GM12878 (cell line): ENCODE data around the gene INSIG2. TPM values are rescaled to one million over a fixed set of nuclear protein-coding genes. Genes with fewer than 3 reads are reported as not detected.
A peak's percentile ranks its signal among the peaks of the same experiment; 100 is the strongest.

Source experiments
- BCL11A ChIP-seq: IDR thresholded peaks from 2 replicates; pipeline ENCODE4 v1.6.1; 2011; ENCODE audit warnings: low read depth, low read length
- BMI1 ChIP-seq: fragments of 450-650 bp; IDR thresholded peaks from 2 replicates; pipeline ENCODE4 v1.6.1; 2016; ENCODE audit warnings: mild to moderate bottlenecking, moderate library complexity, borderline replicate concordance
- CBX5 ChIP-seq: sonication (generic); IDR thresholded peaks from 2 replicates; pipeline ENCODE4 v1.6.1; 2016; ENCODE audit warnings: low read depth, moderate library complexity, mild to moderate bottlenecking, inconsistent platforms
- CREM ChIP-seq: IDR thresholded peaks from 2 replicates; pipeline ENCODE4 v1.6.1; 2014; ENCODE audit warnings: antibody characterized with exemption, low read depth
- DPF2 ChIP-seq: fragments of 450-650 bp; IDR thresholded peaks from 2 replicates; pipeline ENCODE4 v1.6.1; 2017; ENCODE audit warnings: mild to moderate bottlenecking
- EED ChIP-seq: sonication (generic); IDR thresholded peaks from 2 replicates; pipeline ENCODE4 v1.6.1; 2016; ENCODE audit warnings: antibody characterized with exemption, low read depth
- HDGF ChIP-seq: fragments of 450-650 bp; IDR thresholded peaks from 2 replicates; pipeline ENCODE4 v1.6.1; 2016; ENCODE audit warnings: antibody characterized with exemption
- MEF2A ChIP-seq: IDR thresholded peaks from 2 replicates; pipeline ENCODE4 v1.6.1; 2011; ENCODE audit warnings: low read depth, mild to moderate bottlenecking, low read length, moderate library complexity; ENCODE audit not compliant: insufficient read depth
- MEF2B ChIP-seq: fragments of 450-650 bp; IDR thresholded peaks from 2 replicates; pipeline ENCODE4 v1.6.1; 2018; ENCODE audit warnings: mild to moderate bottlenecking, moderate library complexity; ENCODE audit not compliant: partially characterized antibody, poor library complexity, severe bottlenecking
- MXI1 ChIP-seq: fragments of 150-350 bp; IDR thresholded peaks from 2 replicates; pipeline ENCODE4 v1.6.1; 2011; ENCODE audit warnings: low read depth, mild to moderate bottlenecking, inconsistent platforms, low read length, improper control_type of control experiment
- MYC ChIP-seq: IDR thresholded peaks from 2 replicates; pipeline ENCODE4 v1.6.1; 2011; ENCODE audit warnings: mild to moderate bottlenecking, low read length, moderate library complexity, inconsistent platforms; ENCODE audit not compliant: insufficient read depth, insufficient replicate concordance, insufficient read length, severe bottlenecking
- NBN ChIP-seq: fragments of 450-650 bp; IDR thresholded peaks from 2 replicates; pipeline ENCODE4 v1.6.1; 2016
- PAX8 ChIP-seq: fragments of 450-650 bp; IDR thresholded peaks from 2 replicates; pipeline ENCODE4 v1.6.1; 2017; ENCODE audit warnings: mild to moderate bottlenecking, moderate library complexity
- RAD51 ChIP-seq: fragments of 450-650 bp; IDR thresholded peaks from 2 replicates; pipeline ENCODE4 v1.6.1; 2016; ENCODE audit warnings: moderate library complexity, mild to moderate bottlenecking, inconsistent platforms
- RBBP5 ChIP-seq: fragments of 200-600 bp; sonication (generic); conservative IDR thresholded peaks from 2 replicates; pipeline ENCODE4 v1.6.1; 2016
- RFX5 ChIP-seq: IDR thresholded peaks from 2 replicates; pipeline ENCODE4 v1.6.1; 2011; ENCODE audit warnings: low read depth, low read length, improper control_type of control experiment
- SMAD1 ChIP-seq: fragments of 450-650 bp; IDR thresholded peaks from 2 replicates; pipeline ENCODE4 v1.6.1; 2018; ENCODE audit warnings: mild to moderate bottlenecking, low read depth; ENCODE audit not compliant: partially characterized antibody
- SMARCA5 ChIP-seq: fragments of 450-650 bp; IDR thresholded peaks from 2 replicates; pipeline ENCODE4 v1.6.1; 2017; ENCODE audit warnings: mild to moderate bottlenecking
- SMC3 ChIP-seq: IDR thresholded peaks from 2 replicates; pipeline ENCODE4 v1.6.1; 2011; ENCODE audit warnings: low read length, improper control_type of control experiment, borderline replicate concordance
- TAF1 ChIP-seq: IDR thresholded peaks from 2 replicates; pipeline ENCODE4 v1.6.1; 2011; ENCODE audit warnings: mild to moderate bottlenecking, low read depth, low read length, borderline replicate concordance
- TBL1XR1 ChIP-seq: IDR thresholded peaks from 2 replicates; pipeline ENCODE4 v1.6.1; 2012; ENCODE audit warnings: low read depth, low read length, improper control_type of control experiment
- TCF3 ChIP-seq: IDR thresholded peaks from 2 replicates; pipeline ENCODE4 v1.6.1; 2012; ENCODE audit warnings: low read depth, mild to moderate bottlenecking, low read length, borderline replicate concordance; ENCODE audit not compliant: insufficient read depth
- ZNF217 ChIP-seq: fragments of 450-650 bp; IDR thresholded peaks from 2 replicates; pipeline ENCODE4 v1.6.1; 2017; ENCODE audit warnings: antibody characterized with exemption, mild to moderate bottlenecking
- ZZZ3 ChIP-seq: IDR thresholded peaks from 2 replicates; pipeline ENCODE4 v1.6.1; 2011; ENCODE audit warnings: low read depth; ENCODE audit not compliant: control insufficient read depth, insufficient read length
- polyA plus RNA-seq, 11 experiments: library from polyadenylated mRNA; depleted of rRNA in 4 of 11; unstranded in 6 of 11; stranded (reverse) in 5 of 11; fragments of >200 nt; fragmentation: Nextera tagmentation in 4 of 11; fragmentation: Illumina TruSeq in 1 of 11; extraction: Ambion mirVana in 4 of 11; extraction: Trizol in 1 of 11; gene quantifications; 1 replicate in 1 of 11; 2 replicates in 10 of 11; pipeline versions ENCODE4 v1.2.1 to v1.2.3, GENCODE V29; 2011 to 2016; ENCODE audit warnings: inconsistent platforms in 2 of 11, missing spikeins in 2 of 11, low read depth in 1 of 11
- total RNA-seq, 4 experiments: library from RNA; depleted of rRNA in 3 of 4; stranded (reverse); fragments of >200 nt in 3 of 4; fragmentation: Illumina TruSeq in 1 of 4; extraction: Trizol in 1 of 4; gene quantifications; 2 replicates each; pipeline versions ENCODE4 v1.2.1 to v1.2.3, GENCODE V29; 2013 to 2021
- TF ChIP-seq, protein P1 (sequence below): fragments of 150-350 bp; IDR thresholded peaks from 2 replicates; pipeline ENCODE4 v1.6.1; 2014; ENCODE audit warnings: mild to moderate bottlenecking, low read depth, low read length
- TF ChIP-seq, protein P2 (sequence below): fragments of 450-650 bp; formaldehyde crosslinking; IDR thresholded peaks from 2 replicates; pipeline ENCODE4 v1.4.0; 2022; ENCODE audit warnings: mild to moderate bottlenecking, moderate library complexity
- TF ChIP-seq, protein P3 (sequence below): IDR thresholded peaks from 2 replicates; pipeline ENCODE4 v1.6.1; 2012; ENCODE audit warnings: low read length, inconsistent platforms
- TF ChIP-seq, protein P4 (sequence below): IDR thresholded peaks from 2 replicates; pipeline ENCODE4 v1.6.1; 2012; ENCODE audit warnings: low read depth, low read length, improper control_type of control experiment

The INSIG2 gene
- total and polyA plus RNA-seq, 10 of the 15 experiments (the other 5 are each of a cell fraction or from before 2014, with no cell fraction given): 4.9 to 92.7 (median 12.0) TPM

DNA sequence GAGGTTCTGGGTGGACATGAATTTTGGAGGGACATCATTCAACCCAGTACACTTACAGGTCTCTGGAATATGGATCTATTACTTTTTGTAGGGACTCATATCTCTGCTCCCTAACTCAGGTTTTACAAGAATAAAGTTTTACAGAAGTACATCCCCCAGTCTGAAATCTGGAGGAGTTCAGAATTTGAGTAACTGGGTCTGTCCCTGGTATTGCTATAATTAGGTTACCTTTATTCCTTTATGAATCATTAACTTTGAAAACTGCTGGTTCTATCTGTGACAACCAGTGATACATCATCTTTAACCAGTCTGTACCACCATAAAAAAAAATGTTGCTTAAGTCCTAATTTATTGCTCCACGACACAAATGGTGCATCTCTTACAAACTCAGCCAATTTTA lies 59.9 kb downstream of the INSIG2 start (continued):
- TF ChIP-seq, protein P1, sequence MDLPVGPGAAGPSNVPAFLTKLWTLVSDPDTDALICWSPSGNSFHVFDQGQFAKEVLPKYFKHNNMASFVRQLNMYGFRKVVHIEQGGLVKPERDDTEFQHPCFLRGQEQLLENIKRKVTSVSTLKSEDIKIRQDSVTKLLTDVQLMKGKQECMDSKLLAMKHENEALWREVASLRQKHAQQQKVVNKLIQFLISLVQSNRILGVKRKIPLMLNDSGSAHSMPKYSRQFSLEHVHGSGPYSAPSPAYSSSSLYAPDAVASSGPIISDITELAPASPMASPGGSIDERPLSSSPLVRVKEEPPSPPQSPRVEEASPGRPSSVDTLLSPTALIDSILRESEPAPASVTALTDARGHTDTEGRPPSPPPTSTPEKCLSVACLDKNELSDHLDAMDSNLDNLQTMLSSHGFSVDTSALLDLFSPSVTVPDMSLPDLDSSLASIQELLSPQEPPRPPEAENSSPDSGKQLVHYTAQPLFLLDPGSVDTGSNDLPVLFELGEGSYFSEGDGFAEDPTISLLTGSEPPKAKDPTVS: no peak
- TF ChIP-seq EED: no peak
- TF ChIP-seq TCF3: no peak
- no peak for TF ChIP-seq NBN
- peak; percentile 47 for TF ChIP-seq MEF2B
- 0 out of 2 replicates have a peak, but pooled peaks have one; percentile 21 for TF ChIP-seq ZNF217
- TF ChIP-seq, protein P2, sequence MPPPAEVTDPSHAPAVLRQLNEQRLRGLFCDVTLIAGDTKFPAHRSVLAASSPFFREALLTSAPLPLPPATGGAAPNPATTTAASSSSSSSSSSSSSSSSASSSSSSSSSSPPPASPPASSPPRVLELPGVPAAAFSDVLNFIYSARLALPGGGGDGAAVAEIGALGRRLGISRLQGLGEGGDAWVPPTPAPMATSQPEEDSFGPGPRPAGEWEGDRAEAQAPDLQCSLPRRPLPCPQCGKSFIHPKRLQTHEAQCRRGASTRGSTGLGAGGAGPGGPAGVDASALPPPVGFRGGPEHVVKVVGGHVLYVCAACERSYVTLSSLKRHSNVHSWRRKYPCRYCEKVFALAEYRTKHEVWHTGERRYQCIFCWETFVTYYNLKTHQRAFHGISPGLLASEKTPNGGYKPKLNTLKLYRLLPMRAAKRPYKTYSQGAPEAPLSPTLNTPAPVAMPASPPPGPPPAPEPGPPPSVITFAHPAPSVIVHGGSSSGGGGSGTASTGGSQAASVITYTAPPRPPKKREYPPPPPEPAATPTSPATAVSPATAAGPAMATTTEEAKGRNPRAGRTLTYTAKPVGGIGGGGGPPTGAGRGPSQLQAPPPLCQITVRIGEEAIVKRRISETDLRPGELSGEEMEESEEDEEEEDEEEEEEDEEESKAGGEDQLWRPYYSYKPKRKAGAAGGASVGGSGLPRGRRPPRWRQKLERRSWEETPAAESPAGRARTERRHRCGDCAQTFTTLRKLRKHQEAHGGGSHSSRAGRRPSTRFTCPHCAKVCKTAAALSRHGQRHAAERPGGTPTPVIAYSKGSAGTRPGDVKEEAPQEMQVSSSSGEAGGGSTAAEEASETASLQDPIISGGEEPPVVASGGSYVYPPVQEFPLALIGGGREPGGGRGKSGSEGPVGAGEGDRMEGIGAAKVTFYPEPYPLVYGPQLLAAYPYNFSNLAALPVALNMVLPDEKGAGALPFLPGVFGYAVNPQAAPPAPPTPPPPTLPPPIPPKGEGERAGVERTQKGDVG (CRISPR knock-in tag): no peak
- no peak for TF ChIP-seq MXI1
- TF ChIP-seq DPF2: peak; percentile 35; the same call in 1 of the 2 replicates
- TF ChIP-seq HDGF: no peak
- TF ChIP-seq TAF1: no peak
- TF ChIP-seq SMC3: no peak
- peak; percentile 65; the same call in 1 of the 2 replicates for TF ChIP-seq MEF2A
- TF ChIP-seq BMI1: peak; percentile 12; the same call in 1 of the 2 replicates
- TF ChIP-seq RFX5: no peak
- no peak for TF ChIP-seq MYC
- no peak for TF ChIP-seq CBX5
- no peak for TF ChIP-seq TBL1XR1
- TF ChIP-seq BCL11A: peak; percentile 31; the same call in 1 of the 2 replicates
- TF ChIP-seq ZZZ3: no peak
- no peak for TF ChIP-seq CREM
- no peak for TF ChIP-seq PAX8
- TF ChIP-seq, protein P3, sequence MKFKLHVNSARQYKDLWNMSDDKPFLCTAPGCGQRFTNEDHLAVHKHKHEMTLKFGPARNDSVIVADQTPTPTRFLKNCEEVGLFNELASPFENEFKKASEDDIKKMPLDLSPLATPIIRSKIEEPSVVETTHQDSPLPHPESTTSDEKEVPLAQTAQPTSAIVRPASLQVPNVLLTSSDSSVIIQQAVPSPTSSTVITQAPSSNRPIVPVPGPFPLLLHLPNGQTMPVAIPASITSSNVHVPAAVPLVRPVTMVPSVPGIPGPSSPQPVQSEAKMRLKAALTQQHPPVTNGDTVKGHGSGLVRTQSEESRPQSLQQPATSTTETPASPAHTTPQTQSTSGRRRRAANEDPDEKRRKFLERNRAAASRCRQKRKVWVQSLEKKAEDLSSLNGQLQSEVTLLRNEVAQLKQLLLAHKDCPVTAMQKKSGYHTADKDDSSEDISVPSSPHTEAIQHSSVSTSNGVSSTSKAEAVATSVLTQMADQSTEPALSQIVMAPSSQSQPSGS: peak; percentile 47; the same call in 1 of the 2 replicates
- TF ChIP-seq, protein P4, sequence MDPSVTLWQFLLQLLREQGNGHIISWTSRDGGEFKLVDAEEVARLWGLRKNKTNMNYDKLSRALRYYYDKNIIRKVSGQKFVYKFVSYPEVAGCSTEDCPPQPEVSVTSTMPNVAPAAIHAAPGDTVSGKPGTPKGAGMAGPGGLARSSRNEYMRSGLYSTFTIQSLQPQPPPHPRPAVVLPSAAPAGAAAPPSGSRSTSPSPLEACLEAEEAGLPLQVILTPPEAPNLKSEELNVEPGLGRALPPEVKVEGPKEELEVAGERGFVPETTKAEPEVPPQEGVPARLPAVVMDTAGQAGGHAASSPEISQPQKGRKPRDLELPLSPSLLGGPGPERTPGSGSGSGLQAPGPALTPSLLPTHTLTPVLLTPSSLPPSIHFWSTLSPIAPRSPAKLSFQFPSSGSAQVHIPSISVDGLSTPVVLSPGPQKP: no peak
- no peak for TF ChIP-seq SMAD1
- TF ChIP-seq SMARCA5: no peak
- no peak for TF ChIP-seq RAD51
- no peak for TF ChIP-seq RBBP5
